ENCODE measurements around the gene NPTX2.

The NPTX2 gene

DNA sequence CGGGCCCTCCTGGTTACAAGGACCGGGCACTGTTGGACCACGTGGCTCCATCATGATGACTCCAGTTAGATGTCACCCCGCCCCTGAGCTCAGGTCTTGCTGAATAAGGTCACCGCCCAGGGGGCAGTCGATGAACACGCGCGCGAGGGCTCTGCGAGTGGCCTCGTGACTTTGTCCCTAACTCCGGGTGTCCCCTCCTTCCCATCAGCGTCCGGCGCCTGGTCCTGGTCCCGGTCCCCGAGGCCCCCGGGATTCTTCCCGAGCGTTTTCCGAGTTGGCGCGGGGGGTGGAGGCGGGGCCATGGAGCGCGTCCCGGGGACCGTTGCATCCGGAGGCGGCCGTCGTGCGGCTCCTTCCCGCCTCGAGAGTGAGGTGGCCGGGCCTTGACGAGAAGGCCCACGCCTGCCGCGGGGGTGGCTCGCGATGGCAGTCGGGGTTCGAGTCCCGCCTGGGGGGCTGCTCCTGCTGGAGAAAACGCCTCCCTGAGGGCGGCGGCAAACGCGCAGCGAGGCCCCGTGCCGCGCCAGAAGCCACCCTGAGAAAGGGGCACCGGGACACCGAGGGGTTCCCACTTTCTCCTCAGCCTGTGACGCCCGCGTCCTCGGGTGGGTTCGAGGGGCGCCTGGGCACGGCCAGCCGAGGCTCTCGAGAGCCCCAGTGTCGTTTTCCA, 569 bp upstream of the NPTX2 start:
- no peak for TF ChIP-seq CTCF (IDR thresholded peaks at IDR 0.05; ENCODE audit: poor library complexity, severe bottlenecking)

DNA sequence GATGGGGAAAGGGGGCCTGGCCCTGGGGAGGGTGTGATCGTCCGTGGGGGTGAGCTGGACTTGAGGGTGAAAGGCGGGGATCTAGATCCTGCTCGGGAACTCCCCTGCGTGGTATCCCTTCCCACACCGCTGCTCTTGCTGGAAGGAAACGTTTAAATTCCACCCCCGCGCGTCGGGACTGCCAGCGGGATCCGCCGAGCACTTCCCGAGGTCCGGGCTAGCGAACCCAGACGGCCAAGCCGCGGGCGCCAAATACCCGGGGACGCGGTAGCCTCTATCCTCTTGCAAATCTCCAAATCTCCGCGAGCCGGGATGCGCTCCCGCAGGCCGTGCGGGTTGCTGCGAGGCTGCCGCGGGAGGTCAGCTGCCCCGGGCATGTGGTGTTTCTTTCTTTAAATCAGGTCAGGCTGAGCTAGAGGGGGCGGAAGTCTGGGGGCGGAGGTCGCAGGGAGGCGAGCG, 904 bp downstream of the NPTX2 start:
- TF ChIP-seq CTCF (IDR thresholded peaks at IDR 0.05; ENCODE audit: poor library complexity, severe bottlenecking): no peak
- no peaks in the 10 kb centered on the region for H3K4me1 ChIP-seq (ENCODE audit: insufficient read depth, poor library complexity, severe bottlenecking)
- ATAC-seq (ENCODE audit: low read depth) (no peak), DNase-seq (ENCODE audit: low spot score) (no peak)
- H3K36me3 ChIP-seq (ENCODE audit: low read depth): no peaks in the 10 kb centered on the region
- no peaks in the 10 kb centered on the region for H3K9me3 ChIP-seq (ENCODE audit: severe bottlenecking)
- peaks cover 75% of the 10 kb centered on the region for H3K27me3 ChIP-seq (ENCODE audit: insufficient read depth, poor library complexity, severe bottlenecking)
- no peak overlapping the region for H3K27ac ChIP-seq (ENCODE audit: poor library complexity, severe bottlenecking)
- peak overlapping the region; percentile 26 for H3K4me3 ChIP-seq (ENCODE audit: severe bottlenecking)

More for the DNA sequence above, 569 bp upstream of the NPTX2 start:
- Histone ChIP-seq H3K9me3 (ENCODE audit: severe bottlenecking) (no peaks in the 10 kb centered on the region), H3K27ac (ENCODE audit: poor library complexity, severe bottlenecking) (no peak overlapping the region), H3K36me3 (ENCODE audit: low read depth) (no peaks in the 10 kb centered on the region), H3K4me3 (ENCODE audit: severe bottlenecking) (peak overlapping the region; percentile 26), H3K27me3 (ENCODE audit: insufficient read depth, poor library complexity, severe bottlenecking) (peaks cover 67% of the 10 kb centered on the region), H3K4me1 (ENCODE audit: insufficient read depth, poor library complexity, severe bottlenecking) (no peaks in the 10 kb centered on the region)
- DNase-seq (ENCODE audit: low spot score) (no peak), ATAC-seq (ENCODE audit: low read depth) (no peak)

GRCh38 chr7:98618786-98619185, 1.7 kb downstream of the NPTX2 start:
- Histone ChIP-seq H3K9me3 (ENCODE audit: severe bottlenecking) (peaks cover 2% of the 10 kb centered on the region), H3K27me3 (ENCODE audit: insufficient read depth, poor library complexity, severe bottlenecking) (peaks cover 81% of the 10 kb centered on the region), H3K27ac (ENCODE audit: poor library complexity, severe bottlenecking) (no peak overlapping the region), H3K36me3 (ENCODE audit: low read depth) (no peaks in the 10 kb centered on the region), H3K4me1 (ENCODE audit: insufficient read depth, poor library complexity, severe bottlenecking) (no peaks in the 10 kb centered on the region), H3K4me3 (ENCODE audit: severe bottlenecking) (no peak overlapping the region)
- no peak for DNase-seq (ENCODE audit: low spot score)
- no peak for TF ChIP-seq CTCF (IDR thresholded peaks at IDR 0.05; ENCODE audit: poor library complexity, severe bottlenecking)
- peak; percentile 43 for ATAC-seq (ENCODE audit: low read depth)

DNA sequence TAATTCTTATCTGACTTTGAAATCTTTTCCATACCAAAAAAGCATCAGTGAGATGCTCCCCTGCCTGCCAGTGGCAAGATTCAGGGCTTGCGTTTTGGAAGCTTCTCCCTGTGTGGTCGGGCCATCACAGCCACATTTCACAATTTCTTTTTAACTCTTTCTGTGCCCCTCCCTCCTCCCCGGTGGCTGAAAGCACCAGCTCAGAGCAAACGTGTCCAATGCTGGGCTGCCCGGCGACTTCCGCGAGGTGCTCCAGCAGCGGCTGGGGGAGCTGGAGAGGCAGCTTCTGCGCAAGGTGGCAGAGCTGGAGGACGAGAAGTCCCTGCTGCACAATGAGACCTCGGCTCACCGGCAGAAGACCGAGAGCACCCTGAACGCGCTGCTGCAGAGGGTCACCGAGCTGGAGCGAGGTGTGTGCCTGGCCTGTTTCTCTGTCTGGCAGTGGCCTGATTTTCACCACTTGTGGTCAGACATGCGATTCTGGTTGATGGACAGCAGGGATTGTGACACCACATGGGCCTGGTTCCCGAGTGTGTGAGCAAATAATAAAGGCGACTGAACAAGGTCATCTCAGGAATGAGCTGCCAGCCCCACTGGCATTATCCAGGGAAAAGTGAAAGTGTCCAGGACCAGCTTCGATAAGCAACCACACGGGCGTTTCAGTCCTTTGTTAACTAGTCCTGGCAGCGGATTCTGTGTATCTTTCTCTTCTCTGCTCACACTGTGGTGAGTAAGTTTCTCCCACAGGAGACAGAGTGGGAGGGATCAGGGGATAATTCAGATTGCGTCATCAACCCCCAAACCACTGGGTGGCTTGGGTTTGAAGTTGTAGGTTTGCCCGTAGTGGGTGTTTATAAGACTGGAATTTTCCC, 2.6 kb downstream of the NPTX2 start:
- ATAC-seq (ENCODE audit: low read depth): peak; percentile 8; the same call in 1 of the 3 replicates

More for the DNA sequence above, 2.6 kb downstream of the NPTX2 start:
- TF ChIP-seq CTCF (IDR thresholded peaks at IDR 0.05; ENCODE audit: poor library complexity, severe bottlenecking): no peak
- no peak for DNase-seq (ENCODE audit: low spot score)
- peaks cover 81% of the 10 kb centered on the region for H3K27me3 ChIP-seq (ENCODE audit: insufficient read depth, poor library complexity, severe bottlenecking)
- H3K4me3 ChIP-seq (ENCODE audit: severe bottlenecking): no peak overlapping the region
- no peak overlapping the region for H3K27ac ChIP-seq (ENCODE audit: poor library complexity, severe bottlenecking)
- no peaks in the 10 kb centered on the region for H3K4me1 ChIP-seq (ENCODE audit: insufficient read depth, poor library complexity, severe bottlenecking)
- no peaks in the 10 kb centered on the region for H3K36me3 ChIP-seq (ENCODE audit: low read depth)
- H3K9me3 ChIP-seq (ENCODE audit: severe bottlenecking): peaks cover 2% of the 10 kb centered on the region
